Parathyroid adenoma (tissue), 2 donors: ENCODE measurements around the gene MYO9A.
A peak's percentile ranks its signal among the peaks of the same experiment; 100 is the strongest.

Experiments used
- H2AFZ ChIP-seq: fragments of 300-600 bp; sonication (generic); one replicate; pipeline ENCODE4 v1.7.0; 2017; ENCODE audit warnings: antibody characterized with exemption, mild to moderate bottlenecking
- H3K27ac ChIP-seq: fragments of 300-600 bp; sonication (generic); one replicate; pipeline ENCODE4 v1.7.0; 2017
- H3K27me3 ChIP-seq: fragments of 300-600 bp; sonication (generic); one replicate; pipeline ENCODE4 v1.7.0; 2017; ENCODE audit warnings: low read length; ENCODE audit not compliant: control insufficient read depth, insufficient read depth
- H3K36me3 ChIP-seq: fragments of 300-600 bp; sonication (generic); one replicate; pipeline ENCODE4 v1.7.0; 2017; ENCODE audit warnings: low read length; ENCODE audit not compliant: control insufficient read depth, insufficient read depth
- H3K4me1 ChIP-seq: fragments of 300-600 bp; sonication (generic); one replicate; pipeline ENCODE4 v1.7.0; 2017; ENCODE audit warnings: control low read depth
- H3K4me2 ChIP-seq: fragments of 300-600 bp; sonication (generic); one replicate; pipeline ENCODE4 v1.7.0; 2017; ENCODE audit warnings: low read length
- H3K4me3 ChIP-seq: fragments of 300-600 bp; sonication (generic); one replicate; pipeline ENCODE4 v1.7.0; 2017; ENCODE audit warnings: low read depth, low read length
- H3K79me2 ChIP-seq: fragments of 300-600 bp; sonication (generic); one replicate; pipeline ENCODE4 v1.7.0; 2017; ENCODE audit warnings: control low read depth
- H3K9ac ChIP-seq: fragments of 300-600 bp; sonication (generic); one replicate; pipeline ENCODE4 v1.7.0; 2017; ENCODE audit warnings: mild to moderate bottlenecking
- H3K9me3 ChIP-seq: fragments of 300-600 bp; sonication (generic); one replicate; pipeline ENCODE4 v1.7.0; 2017; ENCODE audit warnings: low read length; ENCODE audit not compliant: control insufficient read depth
- CTCF ChIP-seq: fragments of 300-600 bp; sonication (generic); IDR thresholded peaks from one replicate; pipeline ENCODE4 v1.7.0; 2017; ENCODE audit warnings: antibody characterized with exemption, mild to moderate bottlenecking
- donor health status: primary hyperparathyroidism.

The MYO9A gene

GRCh38 chr15:71801935-71802655 is 315.9 kb downstream of the MYO9A start:
- Histone ChIP-seq H3K4me2 (no peak overlapping the region), H3K27ac (no peak overlapping the region), H3K36me3 (no peaks in the 10 kb centered on the region), H3K27me3 (no peaks in the 10 kb centered on the region), H3K4me1 (peaks cover 5% of the 10 kb centered on the region), H3K79me2 (no peaks in the 10 kb centered on the region), H3K9me3 (no peaks in the 10 kb centered on the region), H2AFZ (no peak overlapping the region), H3K4me3 (no peak overlapping the region), H3K9ac (no peak overlapping the region)
- TF ChIP-seq CTCF, result no peak

GRCh38 chr15:71800835-71801745 is 316.9 kb downstream of the MYO9A start:
- H3K79me2 ChIP-seq, result no peaks in the 10 kb centered on the region
- no peak overlapping the region for H3K9ac ChIP-seq
- H3K36me3 ChIP-seq, result no peaks in the 10 kb centered on the region
- no peak overlapping the region for H2AFZ ChIP-seq
- H3K4me3 ChIP-seq, result no peak overlapping the region
- no peak overlapping the region for H3K4me2 ChIP-seq
- no peaks in the 10 kb centered on the region for H3K4me1 ChIP-seq
- no peaks in the 10 kb centered on the region for H3K27me3 ChIP-seq
- H3K9me3 ChIP-seq, result no peaks in the 10 kb centered on the region
- H3K27ac ChIP-seq, result no peak overlapping the region
- TF ChIP-seq CTCF, result peak; percentile 64

- H2AFZ ChIP-seq, result no peak overlapping the region
- H3K4me3 ChIP-seq, result no peak overlapping the region
- no peaks in the 10 kb centered on the region for H3K4me1 ChIP-seq
- no peak overlapping the region for H3K27ac ChIP-seq
- H3K4me2 ChIP-seq, result no peak overlapping the region
- no peak overlapping the region for H3K9ac ChIP-seq
- no peaks in the 10 kb centered on the region for H3K36me3 ChIP-seq
- TF ChIP-seq CTCF, result no peak
- no peaks in the 10 kb centered on the region for H3K27me3 ChIP-seq
- no peaks in the 10 kb centered on the region for H3K79me2 ChIP-seq
- no peaks in the 10 kb centered on the region for H3K9me3 ChIP-seq
These were observed 317.8 kb downstream of the MYO9A start for GRCh38 chr15:71800190-71800589.

- H3K9ac ChIP-seq, result no peak overlapping the region
- H3K27me3 ChIP-seq, result no peaks in the 10 kb centered on the region
- TF ChIP-seq CTCF, result no peak
- no peaks in the 10 kb centered on the region for H3K79me2 ChIP-seq
- no peak overlapping the region for H2AFZ ChIP-seq
- H3K9me3 ChIP-seq, result no peaks in the 10 kb centered on the region
- no peak overlapping the region for H3K4me3 ChIP-seq
- H3K36me3 ChIP-seq, result no peaks in the 10 kb centered on the region
- H3K4me2 ChIP-seq, result no peak overlapping the region
- H3K27ac ChIP-seq, result no peak overlapping the region
- H3K4me1 ChIP-seq, result no peaks in the 10 kb centered on the region
These were observed 319.3 kb downstream of the MYO9A start for GRCh38 chr15:71798641-71799040.
